HG03571 (cell line): Measurements from ENCODE around the gene FAM193B.
"Not testable (repeated sequence)": the region's sequence is repeated elsewhere in the genome, so short reads cannot be mapped to it uniquely, and the experiment has no call there.

Experiments used
- ATAC-seq: cut with Tn5 transposase; IDR thresholded peaks from one replicate; pipeline ENCODE4 v1.9.1; 2021; ENCODE audit not compliant: unreplicated experiment

FAM193B gene

DNA sequence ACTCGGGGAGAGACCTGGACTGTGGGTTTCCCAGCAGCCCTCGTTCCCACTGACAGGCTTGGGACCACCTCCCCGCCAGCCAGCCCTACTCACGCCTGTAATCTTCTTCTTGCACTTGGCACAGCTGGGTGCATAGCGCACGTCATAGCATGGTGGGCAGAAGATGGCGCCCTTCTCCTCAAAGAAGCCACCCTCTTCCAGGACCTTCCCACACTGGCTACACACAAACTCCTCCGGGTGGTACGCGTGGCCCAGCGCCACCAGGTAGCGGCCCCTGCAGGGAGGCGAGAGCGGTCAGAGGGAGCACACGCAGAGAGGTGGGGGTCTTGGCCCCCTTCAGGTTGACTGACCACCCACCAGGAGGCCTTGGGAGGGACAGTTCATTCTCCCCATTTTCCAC is 66.4 kb downstream of the FAM193B start:
- no peak for ATAC-seq

DNA sequence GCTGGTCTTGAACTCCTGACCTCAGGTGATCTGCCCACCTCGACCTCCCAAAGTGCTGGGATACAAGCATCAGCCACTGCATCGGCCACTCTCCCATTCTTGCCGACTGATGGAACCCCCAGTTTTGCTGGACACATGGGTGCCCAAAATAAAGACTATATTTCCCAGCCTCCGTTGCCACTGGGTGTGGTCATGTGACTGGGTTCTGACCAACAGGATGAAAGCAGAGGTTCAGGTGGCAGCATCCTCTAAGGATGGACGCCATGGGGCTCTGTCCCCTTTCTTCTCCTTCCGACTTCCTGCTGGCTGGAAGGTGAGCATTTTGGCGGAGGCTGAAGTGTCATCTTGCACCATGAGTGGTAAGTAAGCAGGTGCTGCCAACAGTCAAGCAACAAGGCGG is 67.2 kb downstream of the FAM193B start:
- no peak for ATAC-seq

DNA sequence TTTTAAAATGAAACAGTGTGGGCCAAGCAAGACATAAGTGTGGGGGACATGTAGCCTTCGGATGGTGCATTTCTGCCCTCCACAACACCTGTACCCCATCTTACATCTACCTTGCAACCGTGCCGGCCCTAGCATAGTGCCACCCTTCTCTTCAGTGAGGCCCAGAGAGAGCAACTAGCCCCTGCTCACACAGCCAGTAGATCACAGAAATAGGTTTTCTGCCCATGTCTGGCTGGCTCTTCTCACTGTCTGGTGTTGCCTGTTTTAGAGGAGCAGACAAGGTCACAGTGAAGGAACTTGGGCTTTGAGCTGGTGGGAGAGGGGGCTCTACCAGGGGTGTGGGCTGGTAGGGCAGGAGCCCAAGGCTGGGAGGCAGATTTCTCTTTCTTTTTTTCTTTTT is 68.1 kb downstream of the FAM193B start:
- ATAC-seq, result no peak

DNA sequence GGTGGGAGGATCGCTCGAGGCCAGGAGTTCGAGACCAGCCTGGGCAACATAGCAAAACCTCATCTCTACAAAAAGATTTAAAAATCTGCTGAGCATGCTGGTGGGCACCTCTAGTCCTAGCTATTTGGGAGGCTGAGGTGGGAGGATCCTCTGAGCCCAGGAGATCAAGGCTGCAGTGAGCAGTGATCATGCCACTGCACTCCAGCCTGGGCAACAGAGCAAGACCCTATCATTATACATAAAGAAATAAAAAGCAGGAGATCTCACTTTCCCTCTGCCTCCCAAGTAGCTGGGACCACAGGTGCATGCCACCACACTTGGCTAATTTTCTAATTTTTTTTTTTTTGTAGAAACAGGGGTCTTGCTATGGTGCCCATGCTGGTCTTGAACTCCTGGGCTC is 68.6 kb downstream of the FAM193B start:
- ATAC-seq, result not testable (repeated sequence)

DNA sequence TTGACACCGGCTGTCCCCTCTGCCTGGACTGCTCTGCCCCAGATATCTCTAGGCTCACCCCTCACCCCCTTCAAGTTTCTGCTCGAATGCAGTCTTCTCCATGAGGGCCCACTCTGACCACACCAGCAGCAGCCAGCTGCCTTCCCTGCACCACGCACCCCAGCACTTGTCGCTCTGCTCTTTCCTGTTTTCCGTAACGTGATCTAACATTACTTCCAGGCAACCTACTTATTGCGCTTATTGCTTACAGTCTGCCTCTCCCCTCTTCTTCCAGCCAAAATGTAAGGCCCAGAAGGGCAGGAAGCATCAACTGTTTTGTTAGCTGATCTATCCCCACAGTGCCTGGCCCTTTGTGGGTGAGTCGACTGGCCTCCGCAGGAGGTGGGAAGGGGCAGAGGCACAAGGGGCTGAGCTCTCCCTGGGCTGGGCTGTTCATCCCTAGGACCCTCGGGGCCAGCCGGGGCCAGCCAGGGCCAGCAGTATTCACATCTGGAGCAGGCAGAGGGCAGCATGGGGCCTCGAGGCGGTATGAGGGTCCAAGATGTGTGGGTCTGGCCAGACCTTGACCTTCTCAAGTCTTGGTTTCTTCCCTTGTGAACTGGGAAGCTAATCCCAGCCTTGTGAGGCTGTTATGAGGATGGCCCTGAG is 69.3 kb downstream of the FAM193B start:
- no peak for ATAC-seq

DNA sequence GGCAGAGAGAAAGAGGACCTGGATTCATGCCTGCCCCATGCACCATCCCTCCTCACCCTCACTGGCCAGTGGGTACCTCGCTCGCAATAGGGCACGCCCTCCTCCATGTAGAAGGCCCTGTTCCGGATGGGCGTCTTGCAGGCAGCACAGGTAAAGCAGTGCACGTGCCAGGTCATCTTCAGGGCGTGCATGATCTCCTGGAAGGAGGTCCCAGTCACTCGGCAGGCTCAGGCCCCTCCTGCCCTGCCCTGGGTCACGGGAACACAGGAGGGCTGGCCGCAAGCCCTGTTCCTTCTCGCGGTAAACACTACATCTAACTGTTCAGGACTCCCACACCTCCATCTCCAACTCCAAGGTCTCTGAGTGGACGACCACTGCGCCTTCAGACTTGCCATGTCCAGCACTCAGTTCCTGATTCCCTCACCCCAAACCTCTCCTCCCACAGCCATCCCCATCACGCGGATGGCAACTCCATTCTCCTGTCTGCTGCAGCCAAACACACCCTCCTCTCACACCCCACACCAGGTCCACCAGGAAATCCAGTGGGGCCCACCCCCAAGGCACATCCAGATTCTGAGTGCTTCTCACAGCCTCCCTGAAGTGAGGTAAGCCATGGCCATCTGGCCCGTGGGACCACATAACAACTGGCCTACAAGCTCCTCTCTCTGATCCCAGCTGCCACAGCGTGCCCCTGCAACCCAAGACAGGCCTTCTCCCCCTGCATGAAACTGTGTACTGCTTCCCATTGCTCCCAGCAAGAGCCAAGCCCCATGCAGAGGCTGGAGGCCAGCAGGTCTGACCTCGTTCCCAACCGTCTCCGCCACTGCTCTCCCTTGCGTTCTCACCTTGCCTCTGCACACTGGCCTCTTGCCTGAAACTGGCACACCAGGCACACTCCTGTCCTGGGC is 70.1 kb downstream of the FAM193B start:
- no peak for ATAC-seq

DNA sequence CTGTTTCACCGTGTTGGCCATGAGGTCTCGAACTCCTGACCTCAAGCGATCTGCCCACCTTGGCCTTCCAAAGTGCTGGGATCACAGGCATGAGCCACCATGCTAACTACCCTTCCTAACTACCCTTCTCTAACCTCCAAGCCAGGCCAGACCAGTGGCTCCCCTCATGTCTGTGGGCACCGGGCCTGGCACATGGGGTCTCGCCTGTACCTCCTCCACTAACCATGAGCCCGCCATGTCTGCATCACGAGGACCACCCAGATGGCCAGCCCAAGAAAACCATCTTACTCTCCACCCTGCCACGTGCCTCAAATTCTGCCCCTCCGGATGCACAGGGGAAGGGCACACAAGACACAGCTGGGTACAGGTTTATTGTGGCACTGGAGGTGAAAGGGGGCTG is 71.3 kb downstream of the FAM193B start:
- ATAC-seq, result no peak

DNA sequence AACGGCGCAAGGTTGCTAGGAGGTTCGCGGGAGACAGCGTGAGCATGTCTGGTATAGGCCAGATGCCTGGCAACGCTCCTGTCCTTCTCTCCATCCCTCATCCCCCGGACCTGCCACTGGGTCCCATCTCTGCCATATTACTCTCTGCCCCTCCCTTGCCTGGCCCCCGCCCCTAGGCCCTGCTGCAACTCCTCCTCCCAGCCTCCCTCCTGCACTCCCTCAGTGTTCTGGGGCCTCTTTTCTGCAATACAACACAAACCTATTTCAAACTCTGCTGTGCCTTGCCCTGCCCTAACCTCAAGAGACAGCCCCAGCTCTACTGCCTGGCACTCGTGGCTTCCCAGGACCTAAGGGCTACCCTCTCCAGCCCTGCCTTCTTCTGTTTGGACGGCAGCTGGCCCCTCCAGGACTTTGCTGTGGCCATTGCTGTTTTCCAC is 72.0 kb downstream of the FAM193B start:
- no peak for ATAC-seq

DNA sequence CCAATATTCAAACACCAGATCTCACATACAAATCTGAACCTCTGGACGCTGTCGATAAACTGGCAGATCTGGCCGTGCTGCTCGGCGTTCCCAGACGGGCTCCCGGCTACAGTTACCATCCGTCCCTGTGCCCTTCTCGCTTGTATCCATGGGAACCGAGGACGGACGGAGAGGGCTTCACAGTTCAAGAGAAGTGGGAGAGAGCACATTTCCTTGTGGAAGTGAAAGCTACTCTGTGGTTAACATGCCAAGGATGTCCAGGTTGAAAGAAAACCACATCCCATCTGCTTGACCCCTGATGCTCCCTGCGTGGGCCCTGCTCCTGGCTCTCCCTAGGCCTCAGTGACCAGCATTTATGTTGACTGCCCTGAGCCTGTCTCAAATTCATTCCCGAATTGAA is 74.6 kb downstream of the FAM193B start:
- ATAC-seq, result no peak

DNA sequence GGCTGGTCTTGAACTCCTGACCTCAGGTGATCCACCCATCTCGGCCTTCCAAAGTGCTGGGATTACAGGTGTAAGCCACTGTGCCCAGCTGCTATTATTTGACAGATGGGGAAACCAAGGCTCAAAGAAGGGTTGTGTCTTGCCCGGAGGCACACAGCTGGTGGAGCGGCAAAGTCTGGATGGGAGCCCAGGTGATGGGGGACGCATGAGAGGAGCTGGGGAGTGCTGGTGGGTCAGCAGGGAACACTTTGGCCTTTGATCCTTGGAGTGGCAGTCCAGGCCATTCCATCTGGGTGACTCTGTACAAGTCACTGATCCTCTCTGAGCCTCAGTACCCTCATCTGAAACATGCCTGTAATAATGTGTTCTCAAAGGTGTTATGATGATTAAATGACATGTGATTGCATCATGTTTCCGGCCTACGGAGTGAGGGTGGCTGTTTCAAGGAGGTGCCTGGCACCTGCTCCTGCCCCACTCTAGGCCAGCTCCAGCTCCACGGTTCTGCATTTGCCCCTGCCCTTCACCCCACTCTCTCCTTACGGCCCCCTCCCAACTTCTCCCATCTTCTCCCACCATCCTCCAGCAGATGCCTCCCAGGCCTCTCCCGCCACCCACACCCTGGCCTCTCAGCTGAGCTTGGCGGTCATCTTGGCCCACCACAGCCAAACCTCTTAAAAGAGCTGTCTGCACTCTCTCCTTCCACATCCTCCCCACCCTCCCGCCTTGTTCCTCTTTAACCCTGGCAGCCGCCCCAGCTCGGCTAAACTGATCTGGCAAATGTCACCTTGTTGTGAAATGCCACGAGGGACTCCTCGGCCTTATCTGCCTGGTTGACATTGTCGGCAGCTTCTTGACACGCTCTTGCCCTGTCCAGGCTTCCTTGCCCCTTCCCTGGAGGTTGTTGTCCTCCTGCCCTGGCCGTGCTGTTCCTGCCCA is 75.4 kb downstream of the FAM193B start:
- ATAC-seq, result no peak

DNA sequence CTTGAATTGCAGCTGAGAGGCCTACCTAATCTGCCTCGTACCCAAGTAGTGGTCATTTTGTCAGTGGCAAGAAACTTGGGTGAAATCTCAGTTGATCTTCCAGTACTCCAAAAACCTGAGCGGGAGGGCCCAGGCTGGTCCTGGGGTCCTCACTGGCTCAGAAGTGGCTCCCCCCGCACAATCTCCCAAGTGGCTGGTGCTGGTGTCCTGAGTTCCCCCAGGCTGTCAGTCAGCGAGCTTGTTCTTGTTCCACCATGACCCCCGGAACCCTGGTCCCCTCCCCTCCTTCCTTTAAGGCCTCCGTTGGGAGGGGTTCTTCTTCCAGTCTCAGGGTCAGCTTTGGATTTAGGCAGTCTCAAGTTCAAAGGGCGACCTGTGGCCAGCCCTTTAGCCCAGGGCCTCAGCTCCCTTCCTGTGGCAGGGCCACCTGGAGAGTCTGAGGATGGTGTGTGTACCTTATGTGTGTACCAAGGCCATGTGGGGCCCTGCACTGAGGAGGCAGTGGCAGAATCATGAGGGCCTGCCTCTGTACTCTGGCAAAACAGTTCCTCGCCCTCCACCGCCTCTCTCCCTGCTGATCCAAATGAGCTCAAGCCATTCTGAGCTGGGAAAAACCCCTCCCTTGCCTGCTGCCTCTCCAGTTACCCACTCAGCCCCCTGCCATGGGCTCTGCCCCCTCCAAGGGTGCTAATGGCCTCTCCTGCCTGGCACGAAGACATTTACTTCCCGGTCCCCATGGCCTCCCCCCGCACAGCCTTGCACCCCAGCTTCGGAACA is 76.5 kb downstream of the FAM193B start:
- ATAC-seq, result no peak

DNA sequence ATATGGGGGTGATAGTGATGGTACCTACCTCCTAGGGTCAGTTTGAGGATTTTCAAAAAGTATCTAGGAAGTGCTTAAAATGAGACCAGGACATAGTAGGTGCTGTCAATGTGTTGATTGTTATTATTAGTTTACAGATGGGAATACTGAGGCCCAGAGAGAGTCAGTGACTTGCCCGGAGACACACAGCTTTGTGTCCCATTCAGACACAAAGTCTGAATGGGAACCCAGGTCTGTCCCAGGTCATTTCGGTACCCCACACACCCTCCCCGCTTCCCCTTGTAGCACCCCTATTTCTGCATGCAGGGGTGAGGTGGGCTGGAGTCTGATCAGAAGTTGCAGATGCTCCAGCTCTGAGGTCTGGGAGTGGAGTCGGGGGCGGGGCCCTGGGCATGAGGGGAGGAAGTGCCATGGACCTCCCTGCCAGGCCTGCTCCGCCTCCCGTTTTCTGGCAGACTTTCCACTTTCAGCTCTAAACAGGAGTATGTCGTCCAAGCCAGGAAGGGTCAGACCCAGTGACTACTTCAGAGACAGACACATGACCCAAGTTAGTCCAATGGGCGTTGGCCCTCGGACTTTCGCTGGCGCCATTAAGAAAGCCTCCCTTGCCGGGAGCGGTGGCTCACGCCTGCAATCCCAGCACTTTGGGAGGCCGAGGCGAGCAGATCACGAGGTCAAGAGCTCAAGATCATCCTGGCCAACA is 77.7 kb downstream of the FAM193B start:
- no peak for ATAC-seq

DNA sequence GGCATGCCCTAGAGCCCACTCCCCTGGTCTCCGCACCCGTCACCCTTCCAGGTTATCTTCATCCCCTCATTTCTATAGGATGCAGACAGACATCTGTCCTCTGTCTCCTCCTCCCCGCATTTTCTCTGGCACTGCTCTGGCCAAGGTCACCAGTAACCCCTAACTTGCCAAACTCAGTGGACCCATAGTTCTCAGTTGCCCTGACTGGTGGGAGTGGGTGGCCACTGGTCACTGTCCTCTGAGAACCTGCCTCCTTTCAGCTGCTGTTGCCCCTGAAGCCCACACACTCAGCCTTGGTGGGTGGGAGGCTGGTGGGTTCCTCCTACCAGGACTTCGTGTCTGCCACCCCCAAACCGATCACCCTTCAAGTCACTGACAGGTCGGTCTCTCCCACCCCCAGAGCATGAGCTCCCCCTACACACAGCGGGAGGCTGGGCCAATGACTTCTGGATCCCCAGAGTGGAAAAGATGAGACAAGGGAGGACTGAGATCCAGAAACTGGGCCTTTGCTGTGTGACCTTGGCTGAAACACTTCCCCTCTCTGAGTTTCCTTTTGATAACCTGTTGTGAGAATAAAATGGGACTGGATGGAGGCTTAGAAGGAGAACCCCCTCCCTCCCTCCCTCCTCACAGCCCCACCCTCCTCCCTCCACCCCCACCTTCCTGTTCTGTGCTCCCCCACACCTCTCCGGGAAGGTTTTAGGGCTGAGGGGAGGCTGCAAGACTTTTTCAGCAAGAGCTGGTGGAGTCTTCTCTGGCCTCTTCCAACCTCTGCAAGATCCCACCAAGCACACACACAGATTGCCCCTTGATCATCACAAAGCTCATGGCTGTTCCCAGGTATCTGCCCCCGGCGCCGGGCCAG is 78.6 kb downstream of the FAM193B start:
- ATAC-seq, result no peak

DNA sequence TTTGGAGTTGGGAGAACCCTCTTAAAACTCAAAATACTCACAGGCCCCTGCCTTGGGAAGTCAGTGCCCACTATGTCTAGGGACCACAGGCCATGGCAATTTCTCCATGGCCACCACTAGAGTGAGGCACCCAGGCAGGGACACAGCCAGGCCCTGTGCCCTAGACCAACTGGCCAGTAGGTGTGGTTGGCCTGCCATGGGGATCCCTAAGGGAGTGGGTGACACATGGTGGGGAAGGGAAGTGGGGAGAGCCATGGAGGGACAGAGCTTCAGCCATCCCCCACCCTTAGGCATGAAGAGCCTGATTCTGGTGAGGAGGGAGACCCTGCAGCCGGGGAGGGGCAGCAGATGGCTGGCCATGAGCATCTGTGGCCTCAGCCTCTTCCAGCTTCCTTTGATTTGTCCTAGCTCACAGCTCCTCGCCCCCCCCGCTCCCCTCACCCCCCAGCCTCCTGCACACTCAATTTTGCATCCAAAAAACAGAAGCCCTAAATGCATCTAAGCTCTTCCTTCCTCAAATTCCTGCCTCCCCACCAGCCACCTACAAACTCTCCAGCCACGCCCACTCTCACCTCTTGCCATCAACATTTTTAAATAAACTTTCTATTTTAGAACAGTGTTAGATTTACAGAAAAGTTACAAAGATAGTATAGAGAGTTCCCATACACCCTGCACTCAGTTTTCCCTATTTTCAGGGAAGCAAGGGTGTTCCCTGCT is 79.4 kb downstream of the FAM193B start:
- ATAC-seq, result no peak

DNA sequence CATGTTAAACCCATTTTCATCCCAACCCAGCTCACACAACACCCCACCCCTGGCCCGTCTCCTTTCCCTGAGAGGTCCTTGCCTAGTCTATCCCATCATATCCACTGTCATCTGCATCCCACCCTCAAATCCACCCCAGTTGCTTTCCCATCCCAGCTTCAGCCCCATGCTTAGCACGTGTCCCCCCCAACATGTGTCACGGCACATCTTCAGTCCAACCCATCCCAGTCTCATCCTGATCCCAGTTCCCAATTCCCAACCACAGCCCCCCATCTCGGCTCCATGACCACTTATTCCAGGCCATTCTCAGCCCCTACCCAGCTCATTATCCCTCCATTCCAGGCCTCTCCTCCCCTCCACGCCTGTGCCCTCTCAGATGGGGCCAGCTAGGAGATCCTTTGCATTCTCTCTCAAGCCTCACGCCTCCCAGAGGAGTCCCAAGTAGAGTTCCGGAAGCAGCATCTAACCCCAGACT is 80.3 kb downstream of the FAM193B start:
- ATAC-seq, result no peak

DNA sequence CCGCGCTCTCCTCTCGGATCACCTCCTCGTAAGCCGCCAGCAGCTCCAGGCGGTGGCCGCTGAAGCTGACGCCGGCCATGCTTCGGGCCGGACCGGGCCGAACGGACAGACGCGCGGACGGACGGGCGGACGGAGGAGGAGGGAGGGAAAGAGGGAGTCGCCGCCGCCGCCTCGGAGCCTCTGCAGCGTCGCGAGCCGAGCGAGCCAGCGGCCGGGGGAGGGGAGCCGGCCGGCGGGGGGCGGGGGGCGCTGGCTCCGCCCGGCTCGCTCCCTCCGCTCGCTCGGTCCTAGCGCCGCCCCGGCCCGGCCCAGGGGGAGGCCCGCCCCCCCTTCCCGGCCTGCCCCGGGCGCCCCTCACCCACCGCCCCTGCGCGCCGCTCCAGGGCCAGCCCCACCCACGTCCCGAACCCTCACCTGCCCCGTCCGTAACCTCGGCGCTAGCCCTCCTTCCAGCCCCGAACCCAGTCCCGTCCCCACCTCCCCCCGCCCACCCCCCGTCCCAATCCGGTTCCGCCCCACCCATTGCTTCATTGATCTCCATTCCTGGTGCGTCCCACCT is 80.8 kb downstream of the FAM193B start, which contains the start of gene DBN1:
Gene DBN1, minus strand, starts transcription at position 192 of the 559 bp plus-strand sequence. Its CDS starts 113 bp downstream, at position 79.
- no peak for ATAC-seq
